Measurements from ENCODE around the gene VWA8.
"Not testable (repeated sequence)": the region's sequence is repeated elsewhere in the genome, so short reads cannot be mapped to it uniquely, and the experiment has no call there.

Gene VWA8

GRCh38 chr13:41621716-41622431, 339.0 kb downstream of the VWA8 start:
- no peak overlapping the region for H3K27ac ChIP-seq
- TF ChIP-seq ZFX (IDR thresholded peaks at IDR 0.05) = no peak
- TF ChIP-seq, protein P1, sequence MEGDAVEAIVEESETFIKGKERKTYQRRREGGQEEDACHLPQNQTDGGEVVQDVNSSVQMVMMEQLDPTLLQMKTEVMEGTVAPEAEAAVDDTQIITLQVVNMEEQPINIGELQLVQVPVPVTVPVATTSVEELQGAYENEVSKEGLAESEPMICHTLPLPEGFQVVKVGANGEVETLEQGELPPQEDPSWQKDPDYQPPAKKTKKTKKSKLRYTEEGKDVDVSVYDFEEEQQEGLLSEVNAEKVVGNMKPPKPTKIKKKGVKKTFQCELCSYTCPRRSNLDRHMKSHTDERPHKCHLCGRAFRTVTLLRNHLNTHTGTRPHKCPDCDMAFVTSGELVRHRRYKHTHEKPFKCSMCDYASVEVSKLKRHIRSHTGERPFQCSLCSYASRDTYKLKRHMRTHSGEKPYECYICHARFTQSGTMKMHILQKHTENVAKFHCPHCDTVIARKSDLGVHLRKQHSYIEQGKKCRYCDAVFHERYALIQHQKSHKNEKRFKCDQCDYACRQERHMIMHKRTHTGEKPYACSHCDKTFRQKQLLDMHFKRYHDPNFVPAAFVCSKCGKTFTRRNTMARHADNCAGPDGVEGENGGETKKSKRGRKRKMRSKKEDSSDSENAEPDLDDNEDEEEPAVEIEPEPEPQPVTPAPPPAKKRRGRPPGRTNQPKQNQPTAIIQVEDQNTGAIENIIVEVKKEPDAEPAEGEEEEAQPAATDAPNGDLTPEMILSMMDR (conservative IDR thresholded peaks at IDR 0.05) = no peak

- H3K27ac ChIP-seq = not testable (repeated sequence)
Measured at GRCh38 chr13:41617633-41618032, 343.3 kb downstream of the VWA8 start.

DNA sequence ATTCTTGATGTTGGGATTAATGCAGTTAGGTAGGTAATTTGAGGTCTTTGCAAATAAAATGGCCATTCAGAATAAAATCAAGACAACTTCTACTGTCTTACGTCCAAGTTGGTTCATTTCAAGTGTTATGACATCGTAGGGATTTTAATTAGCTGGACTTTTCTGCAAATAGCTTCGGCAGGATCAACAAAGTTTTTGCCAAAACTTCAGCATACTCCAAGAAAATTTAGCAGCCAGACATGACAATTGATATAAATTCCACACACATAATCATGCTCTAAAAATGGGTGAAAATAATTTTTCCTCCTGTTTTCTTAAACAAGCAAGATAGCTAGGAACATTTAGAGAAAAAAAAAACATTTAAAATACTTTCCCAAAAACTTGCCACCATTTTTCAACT, 344.8 kb downstream of the VWA8 start:
- no peak overlapping the region for H3K27ac ChIP-seq
- no peak for TF ChIP-seq ZFX (IDR thresholded peaks at IDR 0.05)
- TF ChIP-seq, protein P1 (conservative IDR thresholded peaks at IDR 0.05) = no peak

- no peak overlapping the region for H3K27ac ChIP-seq
Measured at GRCh38 chr13:41615528-41615855, 345.4 kb downstream of the VWA8 start.

GRCh38 chr13:41614671-41615527, 346.0 kb downstream of the VWA8 start:
- no peak overlapping the region for H3K27ac ChIP-seq

More at GRCh38 chr13:41615528-41615855, 345.4 kb downstream of the VWA8 start:
- TF ChIP-seq, protein P1 (conservative IDR thresholded peaks at IDR 0.05) = no peak
- no peak for TF ChIP-seq ZFX (IDR thresholded peaks at IDR 0.05)

GRCh38 chr13:41613984-41614661, 346.8 kb downstream of the VWA8 start:
- H3K27ac ChIP-seq = no peak overlapping the region
- TF ChIP-seq, protein P1 (conservative IDR thresholded peaks at IDR 0.05) = no peak
- TF ChIP-seq ZFX (IDR thresholded peaks at IDR 0.05) = no peak

More at GRCh38 chr13:41614671-41615527, 346.0 kb downstream of the VWA8 start:
- TF ChIP-seq, protein P1 (conservative IDR thresholded peaks at IDR 0.05) = no peak
- TF ChIP-seq ZFX (IDR thresholded peaks at IDR 0.05) = no peak

DNA sequence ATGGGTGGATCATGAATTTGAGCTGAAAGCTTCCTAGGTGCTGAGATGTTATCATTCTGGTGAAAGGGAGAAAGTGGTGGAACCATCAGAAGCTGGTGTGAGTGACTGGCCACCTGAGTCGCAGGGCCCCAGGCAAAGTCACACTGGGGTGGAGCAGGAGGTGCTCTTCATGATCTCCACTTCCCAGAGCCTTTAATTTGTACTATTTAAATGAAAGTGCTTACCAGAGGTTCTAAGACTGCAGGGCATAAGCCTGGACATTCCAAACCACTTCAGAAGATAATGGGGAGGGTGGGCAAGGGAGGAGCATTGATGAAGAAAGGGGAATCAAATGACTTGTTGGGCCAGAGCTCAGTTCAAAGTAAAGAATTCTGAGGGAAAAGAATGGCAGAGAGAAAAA, 347.4 kb downstream of the VWA8 start:
- TF ChIP-seq, protein P1 (conservative IDR thresholded peaks at IDR 0.05) = no peak
- no peak for TF ChIP-seq ZFX (IDR thresholded peaks at IDR 0.05)
- H3K27ac ChIP-seq = no peak overlapping the region

Data from C4-2B (cell line).